ENCODE results near the gene HDAC9. TPM values are rescaled to one million over a fixed set of nuclear protein-coding genes. Genes with fewer than 3 reads are reported as not detected.

Gene HDAC9
- total and polyA plus RNA-seq, 2 donors (not counting 1 experiment from before 2014, with no cell fraction given): 2.9 to 7.9 TPM

DNA sequence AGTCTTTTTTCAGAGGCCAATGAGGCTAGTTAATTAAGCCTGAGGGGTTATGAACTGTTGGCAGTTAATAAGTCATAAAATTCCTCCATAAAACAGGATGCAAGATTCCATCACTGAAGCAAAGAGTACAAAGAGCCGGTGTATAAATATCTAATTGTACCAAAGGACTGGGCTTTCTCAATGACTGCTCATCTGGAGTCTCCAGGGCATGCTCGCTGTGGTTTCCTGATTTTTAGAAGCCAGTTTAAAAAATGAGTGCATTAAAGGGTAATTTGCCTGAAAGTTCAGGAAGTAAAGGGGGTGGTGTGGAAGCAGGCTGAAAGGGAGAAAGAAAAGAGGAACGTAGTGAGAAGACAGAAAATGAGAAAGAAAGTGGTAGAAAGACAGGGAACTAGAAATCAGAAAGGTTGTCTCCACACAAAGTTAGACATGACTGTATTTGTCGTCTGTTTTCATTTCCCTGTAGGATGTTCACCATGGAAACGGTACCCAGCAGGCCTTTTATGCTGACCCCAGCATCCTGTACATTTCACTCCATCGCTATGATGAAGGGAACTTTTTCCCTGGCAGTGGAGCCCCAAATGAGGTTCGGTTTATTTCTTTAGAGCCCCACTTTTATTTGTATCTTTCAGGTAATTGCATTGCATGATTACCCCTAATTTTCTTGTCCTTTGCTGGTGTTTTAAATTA, 339.6 kb downstream of the HDAC9 start:
- Histone ChIP-seq H3K9me3 (ENCODE audit: control insufficient read depth, insufficient read depth, low read depth, low read length) (no peaks in the 10 kb centered on the region), H3K4me3 (replicated peaks in 1 of 4; ENCODE audit: control extremely low read depth in 1 of 4, insufficient read depth in 1 of 4, low read depth in 3 of 4, low read length in 4 of 4) (peak overlapping the region in 1 of 4 experiments; percentile 2), H3K27ac (ENCODE audit: insufficient read depth, low read length) (no peak overlapping the region), H3K79me2 (ENCODE audit: control insufficient read depth, insufficient read depth, low read length) (no peaks in the 10 kb centered on the region), H3K36me3 (ENCODE audit: control insufficient read depth, insufficient read depth, low read length) (no peaks in the 10 kb centered on the region), H3K4me2 (ENCODE audit: extremely low read depth, insufficient read depth, low read length) (no peak overlapping the region), H3K9ac (ENCODE audit: insufficient read depth, low read length) (no peak overlapping the region), H2AFZ (ENCODE audit: low read length) (peak overlapping the region; percentile 30), H4K20me1 (ENCODE audit: control insufficient read depth, extremely low read depth, insufficient read depth, low read length) (no peaks in the 10 kb centered on the region), H3K4me1 (ENCODE audit: control insufficient read depth, extremely low read depth, insufficient read depth, low read length) (no peaks in the 10 kb centered on the region), H3K27me3 (ENCODE audit: control insufficient read depth, insufficient read depth, low read length) (no peaks in the 10 kb centered on the region)
- DNase-seq (ENCODE audit: low read depth in 2 of 2): peak in 1 of 2 donors; percentile 14
- TF ChIP-seq EZH2 (IDR thresholded peaks at IDR 0.05; ENCODE audit: low read length, missing control alignments): no peak
- TF ChIP-seq, protein P1, sequence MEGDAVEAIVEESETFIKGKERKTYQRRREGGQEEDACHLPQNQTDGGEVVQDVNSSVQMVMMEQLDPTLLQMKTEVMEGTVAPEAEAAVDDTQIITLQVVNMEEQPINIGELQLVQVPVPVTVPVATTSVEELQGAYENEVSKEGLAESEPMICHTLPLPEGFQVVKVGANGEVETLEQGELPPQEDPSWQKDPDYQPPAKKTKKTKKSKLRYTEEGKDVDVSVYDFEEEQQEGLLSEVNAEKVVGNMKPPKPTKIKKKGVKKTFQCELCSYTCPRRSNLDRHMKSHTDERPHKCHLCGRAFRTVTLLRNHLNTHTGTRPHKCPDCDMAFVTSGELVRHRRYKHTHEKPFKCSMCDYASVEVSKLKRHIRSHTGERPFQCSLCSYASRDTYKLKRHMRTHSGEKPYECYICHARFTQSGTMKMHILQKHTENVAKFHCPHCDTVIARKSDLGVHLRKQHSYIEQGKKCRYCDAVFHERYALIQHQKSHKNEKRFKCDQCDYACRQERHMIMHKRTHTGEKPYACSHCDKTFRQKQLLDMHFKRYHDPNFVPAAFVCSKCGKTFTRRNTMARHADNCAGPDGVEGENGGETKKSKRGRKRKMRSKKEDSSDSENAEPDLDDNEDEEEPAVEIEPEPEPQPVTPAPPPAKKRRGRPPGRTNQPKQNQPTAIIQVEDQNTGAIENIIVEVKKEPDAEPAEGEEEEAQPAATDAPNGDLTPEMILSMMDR (conservative IDR thresholded peaks at IDR 0.05 in 1 of 2, IDR thresholded peaks at IDR 0.05 in 1 of 2; ENCODE audit: low read depth in 1 of 2, low read length in 2 of 2): no peak

DNA sequence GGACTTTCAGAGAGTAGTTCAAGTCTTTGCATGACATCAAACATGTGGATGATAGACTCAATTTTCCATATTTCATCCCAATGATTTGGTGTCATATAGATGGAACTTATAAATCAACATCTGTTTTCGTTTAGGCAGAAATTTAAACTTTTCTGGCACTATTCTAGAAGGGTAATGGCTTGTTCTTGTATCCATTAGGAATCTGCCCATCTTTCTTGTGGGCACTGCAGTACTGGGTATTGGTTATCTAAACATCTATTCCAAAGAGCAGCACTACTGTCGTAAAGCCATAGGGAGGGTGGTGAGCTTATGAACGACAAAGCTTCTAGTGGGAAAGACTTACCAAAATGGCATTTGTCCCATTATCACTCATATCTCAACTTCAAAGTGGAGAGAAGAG, 348.4 kb downstream of the HDAC9 start:
- no peak overlapping the region for H2AFZ ChIP-seq (ENCODE audit: low read length)
- H3K9me3 ChIP-seq (ENCODE audit: control insufficient read depth, insufficient read depth, low read depth, low read length): no peaks in the 10 kb centered on the region
- no peak overlapping the region for H3K4me2 ChIP-seq (ENCODE audit: extremely low read depth, insufficient read depth, low read length)
- H3K27ac ChIP-seq (ENCODE audit: insufficient read depth, low read length): no peak overlapping the region
- no peaks in the 10 kb centered on the region for H3K36me3 ChIP-seq (ENCODE audit: control insufficient read depth, insufficient read depth, low read length)
- no peaks in the 10 kb centered on the region for H3K79me2 ChIP-seq (ENCODE audit: control insufficient read depth, insufficient read depth, low read length)
- H4K20me1 ChIP-seq (ENCODE audit: control insufficient read depth, extremely low read depth, insufficient read depth, low read length): no peaks in the 10 kb centered on the region
- DNase-seq (ENCODE audit: low read depth in 2 of 2): no peak
- H3K4me3 ChIP-seq (replicated peaks in 1 of 4; ENCODE audit: control extremely low read depth in 1 of 4, insufficient read depth in 1 of 4, low read depth in 3 of 4, low read length in 4 of 4): no peak overlapping the region
- TF ChIP-seq EZH2 (IDR thresholded peaks at IDR 0.05; ENCODE audit: low read length, missing control alignments): no peak
- TF ChIP-seq, protein P1 (conservative IDR thresholded peaks at IDR 0.05 in 1 of 2, IDR thresholded peaks at IDR 0.05 in 1 of 2; ENCODE audit: low read depth in 1 of 2, low read length in 2 of 2): no peak
- no peaks in the 10 kb centered on the region for H3K4me1 ChIP-seq (ENCODE audit: control insufficient read depth, extremely low read depth, insufficient read depth, low read length)
- H3K9ac ChIP-seq (ENCODE audit: insufficient read depth, low read length): no peak overlapping the region
- H3K27me3 ChIP-seq (ENCODE audit: control insufficient read depth, insufficient read depth, low read length): no peaks in the 10 kb centered on the region

DNA sequence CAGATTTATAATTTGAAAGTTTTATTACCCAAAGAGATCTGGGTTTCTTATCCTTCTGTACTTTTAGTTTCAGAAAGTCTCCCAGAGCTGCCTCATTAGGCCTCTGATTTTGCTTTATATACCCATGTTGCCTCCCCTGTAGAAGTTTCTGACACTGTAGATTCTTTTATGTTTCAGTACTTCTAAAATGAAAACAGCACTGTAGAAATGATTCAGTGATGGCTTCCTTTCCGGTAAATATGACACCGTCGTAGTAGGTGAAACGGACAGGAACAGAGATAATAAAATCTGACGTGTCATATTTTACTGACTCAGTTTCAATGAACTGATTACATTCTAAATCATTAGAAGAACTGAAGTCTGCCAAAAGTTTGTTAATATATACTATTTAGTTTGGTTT, 349.2 kb downstream of the HDAC9 start:
- Histone ChIP-seq H3K9ac (ENCODE audit: insufficient read depth, low read length) (no peak overlapping the region), H3K9me3 (ENCODE audit: control insufficient read depth, insufficient read depth, low read depth, low read length) (no peaks in the 10 kb centered on the region), H3K36me3 (ENCODE audit: control insufficient read depth, insufficient read depth, low read length) (no peaks in the 10 kb centered on the region), H3K27me3 (ENCODE audit: control insufficient read depth, insufficient read depth, low read length) (no peaks in the 10 kb centered on the region), H3K27ac (ENCODE audit: insufficient read depth, low read length) (no peak overlapping the region), H3K4me3 (replicated peaks in 1 of 4; ENCODE audit: control extremely low read depth in 1 of 4, insufficient read depth in 1 of 4, low read depth in 3 of 4, low read length in 4 of 4) (no peak overlapping the region), H3K4me1 (ENCODE audit: control insufficient read depth, extremely low read depth, insufficient read depth, low read length) (no peaks in the 10 kb centered on the region), H3K79me2 (ENCODE audit: control insufficient read depth, insufficient read depth, low read length) (no peaks in the 10 kb centered on the region), H4K20me1 (ENCODE audit: control insufficient read depth, extremely low read depth, insufficient read depth, low read length) (no peaks in the 10 kb centered on the region), H2AFZ (ENCODE audit: low read length) (no peak overlapping the region), H3K4me2 (ENCODE audit: extremely low read depth, insufficient read depth, low read length) (no peak overlapping the region)
- TF ChIP-seq EZH2 (IDR thresholded peaks at IDR 0.05; ENCODE audit: low read length, missing control alignments): no peak
- TF ChIP-seq, protein P1 (conservative IDR thresholded peaks at IDR 0.05 in 1 of 2, IDR thresholded peaks at IDR 0.05 in 1 of 2; ENCODE audit: low read depth in 1 of 2, low read length in 2 of 2): no peak
- DNase-seq (ENCODE audit: low read depth in 2 of 2): no peak

Data from fibroblast of lung (primary cell).